IPS-15b (cell line): Measurements from ENCODE around the gene TDP2.
"Not testable (repeated sequence)": the region's sequence is repeated elsewhere in the genome, so short reads cannot be mapped to it uniquely, and the experiment has no call there.

Source experiments
- H3K27me3 ChIP-seq: one replicate; pipeline ENCODE4 v1.6.1; 2013; ENCODE audit warnings: low read length; ENCODE audit not compliant: control insufficient read depth, insufficient read depth
- H3K36me3 ChIP-seq: one replicate; pipeline ENCODE4 v1.6.1; 2013; ENCODE audit warnings: low read length; ENCODE audit not compliant: control insufficient read depth, insufficient read depth
- H3K4me1 ChIP-seq: one replicate; pipeline ENCODE4 v1.6.1; 2013; ENCODE audit warnings: mild to moderate bottlenecking, low read length; ENCODE audit not compliant: control insufficient read depth, insufficient read depth
- H3K4me3 ChIP-seq: one replicate; pipeline ENCODE4 v1.5.1; 2013; ENCODE audit warnings: low read depth, low read length
- H3K9ac ChIP-seq: one replicate; pipeline ENCODE4 v1.6.1; 2013; ENCODE audit warnings: low read depth, mild to moderate bottlenecking, low read length
- H3K9me3 ChIP-seq: one replicate; pipeline ENCODE4 v1.6.1; 2013; ENCODE audit warnings: mild to moderate bottlenecking, low read length; ENCODE audit not compliant: control insufficient read depth, insufficient read depth

Gene TDP2

GRCh38 chr6:24673625-24674024 lies 6.9 kb upstream of the TDP2 start:
- no peaks in the 10 kb centered on the region for H3K4me1 ChIP-seq
- no peak overlapping the region for H3K9ac ChIP-seq
- no peaks in the 10 kb centered on the region for H3K36me3 ChIP-seq
- no peaks in the 10 kb centered on the region for H3K9me3 ChIP-seq
- no peaks in the 10 kb centered on the region for H3K27me3 ChIP-seq
- H3K4me3 ChIP-seq = no peak overlapping the region

- Histone ChIP-seq H3K4me1 (no peaks in the 10 kb centered on the region), H3K9me3 (no peaks in the 10 kb centered on the region), H3K9ac (no peak overlapping the region), H3K4me3 (no peak overlapping the region), H3K27me3 (no peaks in the 10 kb centered on the region), H3K36me3 (no peaks in the 10 kb centered on the region)
Measured at GRCh38 chr6:24672620-24673182, 6.0 kb upstream of the TDP2 start.

GRCh38 chr6:24671077-24671476 lies 4.4 kb upstream of the TDP2 start:
- not testable (repeated sequence) for H3K36me3 ChIP-seq, H3K27me3 ChIP-seq, H3K9me3 ChIP-seq, H3K9ac ChIP-seq, H3K4me1 ChIP-seq, H3K4me3 ChIP-seq

GRCh38 chr6:24670492-24670891 lies 3.8 kb upstream of the TDP2 start:
- not testable (repeated sequence) for H3K27me3 ChIP-seq, H3K36me3 ChIP-seq, H3K9me3 ChIP-seq, H3K4me1 ChIP-seq, H3K9ac ChIP-seq, H3K4me3 ChIP-seq

- no peaks in the 10 kb centered on the region for H3K9me3 ChIP-seq
- peaks cover 5% of the 10 kb centered on the region for H3K4me1 ChIP-seq
- H3K4me3 ChIP-seq = no peak overlapping the region
- H3K36me3 ChIP-seq = peaks cover 6% of the 10 kb centered on the region
- H3K9ac ChIP-seq = no peak overlapping the region
- no peaks in the 10 kb centered on the region for H3K27me3 ChIP-seq
Measured at GRCh38 chr6:24668997-24669361, 2.3 kb upstream of the TDP2 start.

GRCh38 chr6:24668066-24668996 lies 1.6 kb upstream of the TDP2 start:
- H3K9me3 ChIP-seq, H3K9ac ChIP-seq, H3K27me3 ChIP-seq, H3K4me3 ChIP-seq, H3K4me1 ChIP-seq, H3K36me3 ChIP-seq: not testable (repeated sequence)

- H3K27me3 ChIP-seq = no peaks in the 10 kb centered on the region
- peaks cover 5% of the 10 kb centered on the region for H3K4me1 ChIP-seq
- H3K9ac ChIP-seq = peak overlapping the region; percentile 92
- peak overlapping the region; percentile 66 for H3K4me3 ChIP-seq
- H3K36me3 ChIP-seq = peaks cover 12% of the 10 kb centered on the region
- no peaks in the 10 kb centered on the region for H3K9me3 ChIP-seq
Measured at GRCh38 chr6:24667378-24667803, 692 bp upstream of the TDP2 start.

- Histone ChIP-seq H3K9me3 (no peaks in the 10 kb centered on the region), H3K9ac (peak overlapping the region; percentile 96), H3K4me1 (peaks cover 5% of the 10 kb centered on the region), H3K36me3 (peaks cover 12% of the 10 kb centered on the region), H3K4me3 (peak overlapping the region; percentile 100), H3K27me3 (no peaks in the 10 kb centered on the region)
Measured at GRCh38 chr6:24666097-24666640, 530 bp downstream of the TDP2 start.

GRCh38 chr6:24664046-24664987 lies 2.4 kb downstream of the TDP2 start:
- H3K9ac ChIP-seq = no peak overlapping the region
- H3K36me3 ChIP-seq = peaks cover 12% of the 10 kb centered on the region
- H3K27me3 ChIP-seq = no peaks in the 10 kb centered on the region
- H3K9me3 ChIP-seq = no peaks in the 10 kb centered on the region
- no peak overlapping the region for H3K4me3 ChIP-seq
- peaks cover 11% of the 10 kb centered on the region for H3K4me1 ChIP-seq

- peaks cover 12% of the 10 kb centered on the region for H3K36me3 ChIP-seq
- H3K9me3 ChIP-seq = no peaks in the 10 kb centered on the region
- H3K4me3 ChIP-seq = no peak overlapping the region
- H3K27me3 ChIP-seq = no peaks in the 10 kb centered on the region
- peaks cover 19% of the 10 kb centered on the region for H3K4me1 ChIP-seq
- H3K9ac ChIP-seq = no peak overlapping the region
Measured at GRCh38 chr6:24663189-24663588, 3.5 kb downstream of the TDP2 start.

GRCh38 chr6:24662236-24662635 lies 4.5 kb downstream of the TDP2 start:
- no peak overlapping the region for H3K4me3 ChIP-seq
- H3K27me3 ChIP-seq = no peaks in the 10 kb centered on the region
- no peaks in the 10 kb centered on the region for H3K9me3 ChIP-seq
- H3K36me3 ChIP-seq = peaks cover 12% of the 10 kb centered on the region
- peaks cover 19% of the 10 kb centered on the region for H3K4me1 ChIP-seq
- H3K9ac ChIP-seq = no peak overlapping the region
